Inflammatory macrophage treated with lipopolysaccharide for 1 hour (primary cell): Measurements from ENCODE around the gene TBC1D1.

Experiments used
- DNase-seq, 2 donors: peaks; one replicate each; pipeline ENCODE4 v3.0.0-alpha.2; 2020 to 2022

The TBC1D1 gene

GRCh38 chr4:38062088-38062775, 171.3 kb downstream of the TBC1D1 start:
- DNase-seq, result peak; percentile 55 to 92

GRCh38 chr4:38062776-38063097, 171.9 kb downstream of the TBC1D1 start:
- DNase-seq, result no peak

GRCh38 chr4:38065176-38065575, 174.3 kb downstream of the TBC1D1 start:
- DNase-seq, result no peak

- no peak for DNase-seq
Measured at GRCh38 chr4:38065900-38066299, 175.0 kb downstream of the TBC1D1 start.

DNA sequence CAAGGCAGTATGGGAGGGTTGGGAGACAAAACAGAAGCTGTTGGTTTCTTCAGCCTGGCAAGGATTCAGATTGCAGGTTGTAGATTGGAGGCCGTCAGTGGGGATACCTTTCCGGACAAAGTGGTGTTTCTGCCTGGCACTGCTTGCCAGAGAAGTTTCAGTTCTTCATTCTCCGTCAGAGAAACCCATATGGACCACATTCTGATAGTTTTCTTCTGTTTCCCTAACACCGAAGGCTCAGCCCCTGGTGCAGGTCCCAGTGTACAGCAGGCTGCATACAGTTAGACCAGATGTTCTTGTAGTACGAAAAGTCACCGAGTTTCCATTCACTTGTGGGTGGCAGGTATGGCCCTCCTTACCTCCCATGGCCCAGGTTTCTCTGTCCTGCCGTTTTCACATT, 176.6 kb downstream of the TBC1D1 start:
- DNase-seq, result no peak

DNA sequence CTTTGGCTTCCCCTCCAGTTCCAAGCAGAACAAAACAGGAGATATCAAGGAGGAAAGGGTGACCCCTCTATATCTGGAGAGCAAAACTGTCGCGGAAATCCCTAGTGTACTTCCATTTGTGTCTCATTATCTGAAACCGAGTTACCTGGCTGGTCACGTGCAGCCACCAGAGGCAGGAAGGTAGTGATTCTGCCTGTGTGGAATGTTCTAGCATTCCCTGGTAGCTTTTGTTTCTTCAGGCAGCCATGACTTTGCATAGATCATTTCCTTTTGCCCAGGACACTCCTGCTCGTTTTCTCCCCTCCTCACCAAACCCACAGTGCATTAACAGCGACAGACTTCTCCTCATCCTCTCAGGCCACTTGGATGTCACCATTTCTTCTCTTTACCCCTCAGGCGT, 177.2 kb downstream of the TBC1D1 start:
- no peak for DNase-seq

- DNase-seq, result peak in 1 of 2 donors; percentile 85
Measured at GRCh38 chr4:38069271-38069760, 178.4 kb downstream of the TBC1D1 start.

DNA sequence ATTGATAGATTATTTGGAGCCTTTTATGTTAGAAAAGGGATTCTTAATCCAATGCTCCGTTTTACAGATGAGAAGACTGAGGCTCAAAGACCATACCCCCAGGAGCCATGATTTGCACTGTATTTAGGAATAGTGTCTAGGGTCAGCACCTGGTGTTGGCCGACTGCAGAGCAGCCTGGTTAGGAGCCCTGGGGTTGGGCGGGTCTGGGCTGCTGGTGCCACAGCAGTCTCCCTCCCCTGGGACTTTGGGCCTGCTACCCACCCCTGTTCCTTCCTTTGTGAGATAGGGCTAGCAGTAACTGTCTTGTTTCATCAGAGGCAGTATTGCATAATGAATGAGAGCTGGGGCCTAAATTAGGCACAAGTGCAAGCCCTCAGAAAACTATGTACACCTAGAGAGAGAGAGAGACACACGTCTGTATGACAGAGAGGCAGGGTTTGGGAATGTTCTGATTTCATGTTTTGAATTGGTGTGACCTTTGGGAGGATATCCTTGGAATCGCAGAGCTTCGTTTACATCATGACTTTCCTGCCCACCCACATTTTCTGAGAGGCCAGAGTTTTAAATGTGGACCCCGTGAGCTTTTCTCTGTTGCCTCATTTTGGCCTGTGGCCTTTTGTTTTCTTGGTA, 181.0 kb downstream of the TBC1D1 start:
- DNase-seq, result peak; percentile 86 to 95

DNA sequence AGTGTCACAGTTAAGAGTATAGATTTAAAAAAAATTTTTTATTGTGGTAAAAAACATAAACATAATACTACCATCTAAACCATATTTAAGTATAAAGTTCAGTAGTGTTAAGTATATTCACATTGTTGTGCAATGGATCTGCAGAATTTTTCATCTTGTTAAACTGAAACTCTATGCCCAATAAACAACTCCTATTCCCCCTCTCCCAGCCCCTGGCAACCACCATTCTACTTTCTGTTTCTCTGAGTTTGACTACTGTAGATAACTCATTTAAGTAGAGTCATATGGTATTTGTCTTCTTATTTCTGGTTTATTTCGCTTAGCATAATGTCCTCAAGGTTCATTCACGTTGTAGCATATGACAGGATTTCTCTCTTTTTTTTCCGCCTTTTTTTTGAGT, 181.7 kb downstream of the TBC1D1 start:
- no peak for DNase-seq

DNA sequence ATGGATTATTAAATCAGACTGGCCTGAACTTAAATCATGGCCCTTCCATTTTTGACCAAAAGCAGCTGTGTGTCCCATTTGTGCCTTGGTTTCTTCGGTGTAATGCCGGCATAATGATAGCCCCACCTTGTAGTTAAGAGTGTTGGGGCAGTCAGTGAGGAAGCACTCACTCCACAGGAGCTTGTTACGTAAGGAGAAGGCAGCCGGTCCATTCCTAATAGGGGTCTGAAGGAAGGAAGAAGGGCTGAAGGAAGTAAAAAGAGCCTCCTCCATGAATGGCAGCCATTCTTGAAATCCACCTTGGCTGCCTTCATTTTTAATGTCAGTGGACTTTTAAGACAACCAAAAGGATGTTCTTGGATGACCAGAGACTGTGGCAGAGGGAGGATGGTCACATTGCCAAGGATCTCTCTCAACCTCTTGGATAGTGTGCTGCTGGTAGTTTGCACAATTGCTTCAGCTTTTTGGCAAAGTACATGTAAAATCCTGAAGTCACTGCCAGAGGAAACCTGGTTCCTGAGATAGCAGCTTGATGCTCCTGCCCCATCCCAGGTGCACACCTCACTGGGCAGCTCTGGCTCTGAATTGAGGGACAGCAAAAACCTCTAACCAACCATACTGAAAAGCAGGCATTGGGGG, 182.8 kb downstream of the TBC1D1 start:
- DNase-seq, result no peak

- peak; percentile 97 to 99 for DNase-seq
Measured at GRCh38 chr4:38075370-38076152, 184.7 kb downstream of the TBC1D1 start.

DNA sequence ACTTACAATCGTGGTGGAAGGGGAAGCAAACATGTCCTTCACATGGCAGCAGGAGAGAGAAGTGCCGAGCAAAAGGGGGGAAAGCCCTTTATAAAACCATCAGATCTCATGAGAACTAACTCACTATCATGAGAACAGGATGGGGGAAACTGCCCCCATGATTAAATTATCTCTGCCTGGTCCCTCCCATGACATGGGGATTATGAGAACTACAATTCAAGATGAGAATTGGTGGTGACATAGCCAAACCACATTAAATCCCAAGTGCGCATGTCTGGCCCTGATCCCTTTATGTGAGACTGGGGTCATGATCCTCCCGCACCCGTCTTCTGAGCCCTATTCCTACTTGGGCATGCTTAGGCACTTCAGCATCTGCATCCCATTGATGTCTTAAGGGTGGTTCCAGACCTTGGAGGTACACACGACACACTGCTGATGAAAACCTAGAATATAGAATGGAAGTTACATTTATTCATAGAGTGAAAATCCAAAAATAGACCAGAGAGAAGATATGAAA, 185.3 kb downstream of the TBC1D1 start:
- DNase-seq, result peak; percentile 34 to 72

- DNase-seq, result no peak
Measured at GRCh38 chr4:38077791-38078489, 187.1 kb downstream of the TBC1D1 start.

DNA sequence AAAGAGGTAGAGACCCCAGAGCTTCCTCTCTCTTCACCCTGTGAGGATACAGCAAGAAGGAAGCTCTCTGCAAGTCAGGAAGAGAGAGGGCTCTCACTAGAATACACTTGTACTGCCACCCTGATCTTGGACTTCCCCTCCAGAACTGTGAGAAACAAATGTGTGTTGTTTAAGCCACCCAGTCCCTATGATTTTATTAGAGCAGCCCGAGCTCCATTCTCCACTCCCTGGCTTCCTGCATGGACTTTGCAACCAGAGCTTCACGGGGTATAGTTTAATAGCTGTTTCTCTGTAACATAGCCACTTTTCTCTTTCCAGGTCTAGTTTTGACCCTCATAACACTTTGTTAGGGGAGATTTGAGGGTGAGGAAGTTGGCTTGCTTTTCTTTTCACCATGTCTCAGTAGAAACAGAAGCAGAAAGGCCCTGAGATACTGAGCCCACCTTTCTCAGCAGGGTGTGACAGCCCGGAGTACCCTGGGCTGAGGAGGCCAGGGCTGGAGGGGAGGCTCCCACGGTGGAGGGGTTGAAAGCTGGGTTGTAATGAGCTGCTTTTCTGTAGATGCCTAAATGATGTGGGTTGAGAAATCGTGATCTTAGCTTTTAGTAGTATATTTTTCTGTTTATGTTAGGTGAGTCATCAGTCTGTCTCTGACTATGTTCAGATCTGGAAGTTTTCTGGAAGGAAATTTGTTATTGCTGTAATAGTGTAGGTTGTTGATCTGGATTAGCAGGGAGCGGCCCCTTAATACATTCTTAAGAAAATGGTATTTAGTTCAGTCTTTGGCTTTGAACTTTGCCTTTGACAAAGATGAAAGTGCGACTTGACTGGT, 187.9 kb downstream of the TBC1D1 start:
- peak; percentile 70 to 89 for DNase-seq

- DNase-seq, result peak; percentile 35 to 59
Measured at GRCh38 chr4:38080061-38080974, 189.4 kb downstream of the TBC1D1 start.

GRCh38 chr4:38082021-38082420, 191.1 kb downstream of the TBC1D1 start:
- peak; percentile 65 to 79 for DNase-seq

- peak; percentile 77 to 97 for DNase-seq
Measured at GRCh38 chr4:38082424-38083385, 191.8 kb downstream of the TBC1D1 start.

DNA sequence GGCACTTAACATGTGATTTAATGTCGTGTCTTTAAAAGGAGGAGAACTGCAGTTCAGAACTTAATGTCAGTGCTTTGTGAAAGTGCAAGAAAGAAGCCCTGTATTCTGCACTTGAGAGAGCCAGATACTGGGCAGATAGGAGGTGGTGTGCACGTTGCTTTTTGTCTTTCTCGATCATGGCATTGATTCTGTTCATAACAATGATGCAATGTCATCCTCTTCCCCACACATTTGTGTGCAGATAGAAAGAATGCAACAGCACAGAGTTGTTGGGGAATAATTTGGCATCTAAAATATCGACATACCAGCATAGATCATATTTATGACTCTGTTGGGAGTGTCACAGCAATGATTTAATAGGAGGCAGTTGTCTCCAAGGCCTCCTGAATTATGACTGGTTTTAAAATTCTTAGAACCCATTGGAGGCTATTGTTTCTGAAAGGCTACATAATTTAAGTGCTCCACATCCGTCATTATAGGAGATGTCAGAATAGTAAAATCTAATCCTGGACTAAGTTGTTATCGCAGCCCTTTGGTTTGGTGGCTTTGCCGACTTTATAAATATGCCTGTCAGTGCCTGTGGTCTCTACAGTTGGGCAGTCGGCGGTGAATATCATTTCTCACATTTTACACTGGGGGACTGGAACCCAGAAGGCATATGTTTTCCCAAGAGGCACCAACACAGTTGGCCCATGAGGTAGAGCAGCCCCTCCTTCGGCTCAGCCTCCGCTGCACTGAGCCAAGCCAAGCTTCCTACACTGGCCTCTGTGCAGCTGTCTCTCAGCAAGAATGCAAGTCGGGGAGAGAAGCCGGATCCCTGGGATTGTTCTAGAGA, 194.2 kb downstream of the TBC1D1 start:
- no peak for DNase-seq
